Measurements from ENCODE around the gene PLS3. TPM values are rescaled to one million over a fixed set of nuclear protein-coding genes. Genes with fewer than 3 reads are reported as not detected.

The PLS3 gene
- total RNA-seq, 1 experiment from 2014 or later: 96.7 TPM

DNA sequence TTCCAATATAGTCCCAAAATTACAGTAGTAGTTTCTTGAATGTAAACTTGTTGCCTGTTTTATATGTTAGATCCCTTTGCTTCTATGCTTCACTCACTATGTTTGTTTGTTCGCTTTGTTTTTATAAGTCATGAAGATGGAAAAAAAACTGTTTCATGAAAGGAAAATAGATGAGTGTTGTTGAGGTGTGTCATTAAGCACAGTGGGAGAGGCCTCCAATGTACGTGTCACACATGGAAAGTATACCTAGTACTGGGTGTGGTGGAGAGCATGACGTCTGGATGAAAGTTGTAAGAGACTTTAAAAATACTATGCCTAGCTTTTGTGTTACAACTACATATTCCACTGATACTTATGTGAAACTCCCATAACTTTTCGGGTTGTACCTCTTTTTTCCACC is 28.4 kb downstream of the PLS3 start:
- H3K9me3 Mint-ChIP-seq: no peaks in the 10 kb centered on the region
- TF ChIP-seq, protein P1, sequence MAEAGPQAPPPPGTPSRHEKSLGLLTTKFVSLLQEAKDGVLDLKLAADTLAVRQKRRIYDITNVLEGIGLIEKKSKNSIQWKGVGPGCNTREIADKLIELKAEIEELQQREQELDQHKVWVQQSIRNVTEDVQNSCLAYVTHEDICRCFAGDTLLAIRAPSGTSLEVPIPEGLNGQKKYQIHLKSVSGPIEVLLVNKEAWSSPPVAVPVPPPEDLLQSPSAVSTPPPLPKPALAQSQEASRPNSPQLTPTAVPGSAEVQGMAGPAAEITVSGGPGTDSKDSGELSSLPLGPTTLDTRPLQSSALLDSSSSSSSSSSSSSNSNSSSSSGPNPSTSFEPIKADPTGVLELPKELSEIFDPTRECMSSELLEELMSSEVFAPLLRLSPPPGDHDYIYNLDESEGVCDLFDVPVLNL (CRISPR knock-in tag; IDR thresholded peaks at IDR 0.05; ENCODE audit: borderline replicate concordance, low read depth): no peak
- TF ChIP-seq ZNF423 (CRISPR knock-in tag; IDR thresholded peaks at IDR 0.05) (no peak), SMAD3 (CRISPR knock-in tag; IDR thresholded peaks at IDR 0.05; ENCODE audit: borderline replicate concordance) (no peak), NR2C2 (CRISPR knock-in tag; IDR thresholded peaks at IDR 0.05) (no peak)
- no peak overlapping the region for H3K4me3 Mint-ChIP-seq
- H3K27me3 Mint-ChIP-seq (ENCODE audit: low read depth): no peaks in the 10 kb centered on the region
- no peaks in the 10 kb centered on the region for H3K36me3 Mint-ChIP-seq
- peaks cover 38% of the 10 kb centered on the region for H3K4me1 Mint-ChIP-seq
- peak overlapping the region; percentile 82 for H3K27ac Mint-ChIP-seq
- ATAC-seq: no peak
- ChIA-PET CTCF (no interaction called here), POLR2A (interaction anchor here (1.7 kb wide), 1 partner anchor 28 kb away, joined by 6 read pairs; the partner anchor contains the start of gene PLS3)
- no peak for DNase-seq (ENCODE audit: low spot score)

DNA sequence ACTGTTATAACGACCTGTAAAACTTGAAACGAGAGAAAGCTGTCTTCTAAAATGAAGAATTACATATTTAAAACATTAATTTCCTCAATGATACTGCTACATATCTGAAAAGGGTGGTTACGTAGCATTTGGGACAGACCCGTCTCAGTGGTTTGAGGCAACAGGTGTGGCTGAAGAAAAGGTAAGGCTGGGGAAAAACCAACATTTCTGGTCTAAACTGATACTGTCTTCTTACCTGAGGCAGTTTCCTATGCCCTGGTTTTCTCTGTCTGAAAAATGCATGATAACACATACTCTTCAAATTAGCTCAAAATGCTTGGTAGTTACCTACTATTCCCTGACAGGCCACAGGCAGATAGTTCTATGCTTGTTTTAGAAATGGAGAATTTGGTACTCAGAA is 30.4 kb downstream of the PLS3 start:
- no peaks in the 10 kb centered on the region for H3K27me3 Mint-ChIP-seq (ENCODE audit: low read depth)
- H3K4me3 Mint-ChIP-seq: no peak overlapping the region
- ChIA-PET POLR2A (no interaction called here), CTCF (interaction anchor here (0.6 kb wide), 1 partner anchor 8 kb away, joined by 3 read pairs; no protein-coding TSS in a partner anchor)
- no peaks in the 10 kb centered on the region for H3K9me3 Mint-ChIP-seq
- peaks cover 49% of the 10 kb centered on the region for H3K4me1 Mint-ChIP-seq
- DNase-seq (ENCODE audit: low spot score) (no peak), ATAC-seq (no peak)
- no peak for TF ChIP-seq RORB (CRISPR knock-in tag; IDR thresholded peaks at IDR 0.05)
- TF ChIP-seq ZNF121 (CRISPR knock-in tag; IDR thresholded peaks at IDR 0.05): no peak
- TF ChIP-seq SMAD3 (CRISPR knock-in tag; IDR thresholded peaks at IDR 0.05; ENCODE audit: borderline replicate concordance): no peak
- TF ChIP-seq, protein P2, sequence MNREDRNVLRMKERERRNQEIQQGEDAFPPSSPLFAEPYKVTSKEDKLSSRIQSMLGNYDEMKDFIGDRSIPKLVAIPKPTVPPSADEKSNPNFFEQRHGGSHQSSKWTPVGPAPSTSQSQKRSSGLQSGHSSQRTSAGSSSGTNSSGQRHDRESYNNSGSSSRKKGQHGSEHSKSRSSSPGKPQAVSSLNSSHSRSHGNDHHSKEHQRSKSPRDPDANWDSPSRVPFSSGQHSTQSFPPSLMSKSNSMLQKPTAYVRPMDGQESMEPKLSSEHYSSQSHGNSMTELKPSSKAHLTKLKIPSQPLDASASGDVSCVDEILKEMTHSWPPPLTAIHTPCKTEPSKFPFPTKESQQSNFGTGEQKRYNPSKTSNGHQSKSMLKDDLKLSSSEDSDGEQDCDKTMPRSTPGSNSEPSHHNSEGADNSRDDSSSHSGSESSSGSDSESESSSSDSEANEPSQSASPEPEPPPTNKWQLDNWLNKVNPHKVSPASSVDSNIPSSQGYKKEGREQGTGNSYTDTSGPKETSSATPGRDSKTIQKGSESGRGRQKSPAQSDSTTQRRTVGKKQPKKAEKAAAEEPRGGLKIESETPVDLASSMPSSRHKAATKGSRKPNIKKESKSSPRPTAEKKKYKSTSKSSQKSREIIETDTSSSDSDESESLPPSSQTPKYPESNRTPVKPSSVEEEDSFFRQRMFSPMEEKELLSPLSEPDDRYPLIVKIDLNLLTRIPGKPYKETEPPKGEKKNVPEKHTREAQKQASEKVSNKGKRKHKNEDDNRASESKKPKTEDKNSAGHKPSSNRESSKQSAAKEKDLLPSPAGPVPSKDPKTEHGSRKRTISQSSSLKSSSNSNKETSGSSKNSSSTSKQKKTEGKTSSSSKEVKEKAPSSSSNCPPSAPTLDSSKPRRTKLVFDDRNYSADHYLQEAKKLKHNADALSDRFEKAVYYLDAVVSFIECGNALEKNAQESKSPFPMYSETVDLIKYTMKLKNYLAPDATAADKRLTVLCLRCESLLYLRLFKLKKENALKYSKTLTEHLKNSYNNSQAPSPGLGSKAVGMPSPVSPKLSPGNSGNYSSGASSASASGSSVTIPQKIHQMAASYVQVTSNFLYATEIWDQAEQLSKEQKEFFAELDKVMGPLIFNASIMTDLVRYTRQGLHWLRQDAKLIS (CRISPR knock-in tag; IDR thresholded peaks at IDR 0.05; ENCODE audit: borderline replicate concordance): no peak
- no peak for TF ChIP-seq ZNF263 (CRISPR knock-in tag; IDR thresholded peaks at IDR 0.05; ENCODE audit: low read depth)
- TF ChIP-seq, protein P3, sequence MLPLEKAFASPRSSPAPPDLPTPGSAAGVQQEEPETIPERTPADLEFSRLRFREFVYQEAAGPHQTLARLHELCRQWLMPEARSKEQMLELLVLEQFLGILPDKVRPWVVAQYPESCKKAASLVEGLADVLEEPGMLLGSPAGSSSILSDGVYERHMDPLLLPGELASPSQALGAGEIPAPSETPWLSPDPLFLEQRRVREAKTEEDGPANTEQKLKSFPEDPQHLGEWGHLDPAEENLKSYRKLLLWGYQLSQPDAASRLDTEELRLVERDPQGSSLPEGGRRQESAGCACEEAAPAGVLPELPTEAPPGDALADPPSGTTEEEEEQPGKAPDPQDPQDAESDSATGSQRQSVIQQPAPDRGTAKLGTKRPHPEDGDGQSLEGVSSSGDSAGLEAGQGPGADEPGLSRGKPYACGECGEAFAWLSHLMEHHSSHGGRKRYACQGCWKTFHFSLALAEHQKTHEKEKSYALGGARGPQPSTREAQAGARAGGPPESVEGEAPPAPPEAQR (CRISPR knock-in tag; IDR thresholded peaks at IDR 0.05): no peak
- no peak for TF ChIP-seq ESRRA (CRISPR knock-in tag; IDR thresholded peaks at IDR 0.05; ENCODE audit: borderline replicate concordance)
- no peak for TF ChIP-seq ZNF232 (CRISPR knock-in tag; IDR thresholded peaks at IDR 0.05)
- TF ChIP-seq, protein P1 (CRISPR knock-in tag; IDR thresholded peaks at IDR 0.05; ENCODE audit: borderline replicate concordance, low read depth): no peak
- no peak for TF ChIP-seq SMAD4 (CRISPR knock-in tag; IDR thresholded peaks at IDR 0.05)
- TF ChIP-seq, protein P4, sequence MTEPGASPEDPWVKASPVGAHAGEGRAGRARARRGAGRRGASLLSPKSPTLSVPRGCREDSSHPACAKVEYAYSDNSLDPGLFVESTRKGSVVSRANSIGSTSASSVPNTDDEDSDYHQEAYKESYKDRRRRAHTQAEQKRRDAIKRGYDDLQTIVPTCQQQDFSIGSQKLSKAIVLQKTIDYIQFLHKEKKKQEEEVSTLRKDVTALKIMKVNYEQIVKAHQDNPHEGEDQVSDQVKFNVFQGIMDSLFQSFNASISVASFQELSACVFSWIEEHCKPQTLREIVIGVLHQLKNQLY (CRISPR knock-in tag; IDR thresholded peaks at IDR 0.05): no peak
- no peak for TF ChIP-seq ELF4 (CRISPR knock-in tag; IDR thresholded peaks at IDR 0.05; ENCODE audit: low read depth)
- no peak for TF ChIP-seq ETV6 (CRISPR knock-in tag; IDR thresholded peaks at IDR 0.05)
- TF ChIP-seq, protein P5, sequence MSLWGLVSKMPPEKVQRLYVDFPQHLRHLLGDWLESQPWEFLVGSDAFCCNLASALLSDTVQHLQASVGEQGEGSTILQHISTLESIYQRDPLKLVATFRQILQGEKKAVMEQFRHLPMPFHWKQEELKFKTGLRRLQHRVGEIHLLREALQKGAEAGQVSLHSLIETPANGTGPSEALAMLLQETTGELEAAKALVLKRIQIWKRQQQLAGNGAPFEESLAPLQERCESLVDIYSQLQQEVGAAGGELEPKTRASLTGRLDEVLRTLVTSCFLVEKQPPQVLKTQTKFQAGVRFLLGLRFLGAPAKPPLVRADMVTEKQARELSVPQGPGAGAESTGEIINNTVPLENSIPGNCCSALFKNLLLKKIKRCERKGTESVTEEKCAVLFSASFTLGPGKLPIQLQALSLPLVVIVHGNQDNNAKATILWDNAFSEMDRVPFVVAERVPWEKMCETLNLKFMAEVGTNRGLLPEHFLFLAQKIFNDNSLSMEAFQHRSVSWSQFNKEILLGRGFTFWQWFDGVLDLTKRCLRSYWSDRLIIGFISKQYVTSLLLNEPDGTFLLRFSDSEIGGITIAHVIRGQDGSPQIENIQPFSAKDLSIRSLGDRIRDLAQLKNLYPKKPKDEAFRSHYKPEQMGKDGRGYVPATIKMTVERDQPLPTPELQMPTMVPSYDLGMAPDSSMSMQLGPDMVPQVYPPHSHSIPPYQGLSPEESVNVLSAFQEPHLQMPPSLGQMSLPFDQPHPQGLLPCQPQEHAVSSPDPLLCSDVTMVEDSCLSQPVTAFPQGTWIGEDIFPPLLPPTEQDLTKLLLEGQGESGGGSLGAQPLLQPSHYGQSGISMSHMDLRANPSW (CRISPR knock-in tag; conservative IDR thresholded peaks at IDR 0.05; ENCODE audit: low read depth): no peak
- TF ChIP-seq NFYB (CRISPR knock-in tag; conservative IDR thresholded peaks at IDR 0.05; ENCODE audit: low read depth): no peak
- peak overlapping the region; percentile 91 for H3K27ac Mint-ChIP-seq
- no peaks in the 10 kb centered on the region for H3K36me3 Mint-ChIP-seq

Data from WTC11 (cell line).